SJCRH30 (cell line): ENCODE data around the gene UVRAG. TPM values are rescaled to one million over a fixed set of nuclear protein-coding genes. Genes with fewer than 3 reads are reported as not detected.
"Not testable (repeated sequence)": the region's sequence is repeated elsewhere in the genome, so short reads cannot be mapped to it uniquely, and the experiment has no call there.

Experiments
- DNase-seq, 2 experiments: peaks; one replicate each; pipeline ENCODE4 v3.0.0-alpha.2; 2015 to 2020
- H3K27ac ChIP-seq: fragments of 250-450 bp; sonication (Bioruptor Pico); 2 replicates; pipeline ENCODE4 v1.5.1; 2020; ENCODE audit warnings: mild to moderate bottlenecking, moderate library complexity
- H3K27me3 ChIP-seq: fragments of 250-450 bp; sonication (Bioruptor Pico); 2 replicates; pipeline ENCODE4 v1.5.1; 2020; ENCODE audit warnings: mild to moderate bottlenecking, moderate library complexity
- H3K36me3 ChIP-seq: fragments of 250-450 bp; sonication (Bioruptor Pico); 2 replicates; pipeline ENCODE4 v1.5.1; 2020; ENCODE audit warnings: mild to moderate bottlenecking, moderate library complexity
- H3K4me1 ChIP-seq: fragments of 250-450 bp; sonication (Bioruptor Pico); 2 replicates; pipeline ENCODE4 v1.5.1; 2020; ENCODE audit warnings: mild to moderate bottlenecking, moderate library complexity
- H3K4me3 ChIP-seq: fragments of 250-450 bp; sonication (Bioruptor Pico); 2 replicates; pipeline ENCODE4 v1.5.1; 2020; ENCODE audit warnings: mild to moderate bottlenecking, moderate library complexity
- H3K9me3 ChIP-seq: fragments of 250-450 bp; sonication (Bioruptor Pico); replicated peaks from 2 replicates; pipeline ENCODE4 v1.5.1; 2020; ENCODE audit warnings: mild to moderate bottlenecking, moderate library complexity
- total RNA-seq: library from RNA; depleted of rRNA; stranded (reverse); fragments of >200 nt; shearing (Covaris generic); gene quantifications from 2 replicates; pipeline ENCODE4 v1.2.3, GENCODE V29; 2014

The UVRAG gene
- total RNA-seq, 1 experiment from 2014 or later: 15.0 TPM

DNA sequence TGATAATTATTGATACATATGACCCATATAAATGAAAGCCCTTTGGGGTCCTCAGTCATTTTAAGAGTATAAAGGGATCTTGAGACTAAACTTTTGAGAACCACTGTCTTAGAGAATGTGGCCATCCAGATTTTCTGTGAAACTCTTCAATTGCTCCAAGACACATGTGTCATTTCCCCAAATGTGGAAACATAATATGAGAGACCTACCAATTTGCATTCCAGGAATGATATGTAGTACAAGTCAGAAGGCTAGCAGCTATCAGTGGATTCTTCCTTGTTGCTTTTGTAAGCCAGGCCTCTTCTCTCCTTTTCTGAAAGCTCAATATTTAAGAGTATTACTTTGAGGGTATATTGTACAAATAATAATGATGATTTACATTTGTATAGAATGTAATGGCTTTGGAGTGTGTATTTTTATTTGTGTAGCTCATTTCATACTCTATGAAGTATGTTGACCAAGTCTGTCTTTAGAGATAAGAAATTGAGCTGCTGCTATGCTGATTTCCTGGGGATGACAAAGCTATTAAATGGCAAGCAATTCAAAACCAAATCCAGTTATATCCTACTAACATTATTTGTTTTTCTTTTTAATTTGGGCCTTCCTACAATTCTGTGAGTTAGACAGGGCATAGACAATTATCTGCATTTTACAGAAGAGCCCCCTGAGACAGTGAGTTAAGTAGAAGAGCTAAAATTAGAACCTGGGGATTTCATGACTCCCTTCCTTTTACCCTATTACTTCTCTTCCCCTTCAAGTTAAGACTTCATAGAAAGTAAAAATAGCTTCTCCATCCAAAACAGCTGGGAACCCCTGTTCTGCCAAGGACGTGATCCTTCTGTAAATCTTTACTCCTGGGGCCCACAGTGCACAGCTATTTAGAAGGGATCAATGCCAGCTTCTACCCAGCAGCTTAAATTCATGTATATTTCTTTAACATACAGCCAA, 259.4 kb downstream of the UVRAG start:
- Histone ChIP-seq H3K27me3 (no peaks in the 10 kb centered on the region), H3K4me3 (no peak overlapping the region), H3K4me1 (peaks cover 4% of the 10 kb centered on the region), H3K36me3 (no peaks in the 10 kb centered on the region), H3K9me3 (no peaks in the 10 kb centered on the region), H3K27ac (no peak overlapping the region)
- DNase-seq: peak in 1 of 2 experiments; percentile 9

GRCh38 chr11:76075716-76076115, 260.7 kb downstream of the UVRAG start:
- no peak overlapping the region for H3K4me3 ChIP-seq
- DNase-seq: no peak
- H3K27me3 ChIP-seq: no peaks in the 10 kb centered on the region
- H3K4me1 ChIP-seq: peaks cover 4% of the 10 kb centered on the region
- no peaks in the 10 kb centered on the region for H3K36me3 ChIP-seq
- H3K9me3 ChIP-seq: no peaks in the 10 kb centered on the region
- H3K27ac ChIP-seq: no peak overlapping the region

GRCh38 chr11:76076253-76076652, 261.2 kb downstream of the UVRAG start:
- not testable (repeated sequence) for H3K36me3 ChIP-seq, H3K9me3 ChIP-seq, DNase-seq, H3K27ac ChIP-seq, H3K4me3 ChIP-seq, H3K4me1 ChIP-seq, H3K27me3 ChIP-seq

DNA sequence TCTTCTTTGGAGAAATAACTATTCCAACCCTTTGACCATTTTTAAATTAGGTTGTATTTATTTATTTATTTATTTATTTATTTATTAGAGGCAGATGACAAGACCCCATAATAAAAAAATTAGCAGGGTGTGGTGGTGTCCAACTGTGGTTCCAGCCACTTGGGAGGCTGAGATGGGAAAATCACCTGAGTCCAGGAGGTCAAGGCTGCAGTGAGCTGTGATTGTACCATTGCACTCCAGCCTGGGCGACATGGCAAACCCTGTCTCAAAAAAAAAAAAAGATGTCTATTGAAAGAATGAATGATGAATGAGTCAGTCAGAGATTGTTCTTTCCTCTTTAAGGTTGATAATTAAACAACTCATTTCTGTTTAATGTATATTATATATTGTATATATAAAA, 261.7 kb downstream of the UVRAG start:
- no peak for DNase-seq
- no peak overlapping the region for H3K27ac ChIP-seq
- H3K27me3 ChIP-seq: no peaks in the 10 kb centered on the region
- peaks cover 4% of the 10 kb centered on the region for H3K4me1 ChIP-seq
- H3K9me3 ChIP-seq: no peaks in the 10 kb centered on the region
- H3K36me3 ChIP-seq: no peaks in the 10 kb centered on the region
- no peak overlapping the region for H3K4me3 ChIP-seq

DNA sequence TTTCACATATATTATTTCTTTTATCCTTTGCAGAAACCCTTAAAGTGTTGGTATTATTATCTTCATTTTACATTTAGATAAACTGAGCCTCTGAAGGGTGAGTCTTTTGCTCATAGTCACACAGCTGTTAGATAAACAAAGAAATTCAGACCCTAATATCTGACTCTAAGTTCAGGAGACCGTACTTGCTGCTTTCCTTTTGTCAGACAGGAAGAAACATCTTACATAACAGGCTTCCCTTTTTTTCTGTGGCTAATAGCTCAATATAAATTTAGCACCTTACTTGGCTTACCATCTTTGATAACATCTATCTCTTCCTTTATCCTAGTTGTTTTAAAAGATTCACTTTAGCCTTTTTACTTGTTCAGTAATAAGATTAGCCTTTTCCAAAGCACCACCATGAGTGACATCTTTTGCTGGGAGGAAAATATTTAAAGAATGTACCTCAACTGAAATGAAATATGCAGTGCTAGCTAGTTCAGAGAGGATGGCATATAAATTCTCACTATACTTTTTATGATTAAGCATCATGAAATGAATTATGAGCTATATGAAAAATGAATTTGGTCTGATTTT, 262.7 kb downstream of the UVRAG start:
- no peaks in the 10 kb centered on the region for H3K27me3 ChIP-seq
- H3K9me3 ChIP-seq: no peaks in the 10 kb centered on the region
- DNase-seq: no peak
- no peaks in the 10 kb centered on the region for H3K36me3 ChIP-seq
- H3K27ac ChIP-seq: no peak overlapping the region
- peaks cover 4% of the 10 kb centered on the region for H3K4me1 ChIP-seq
- no peak overlapping the region for H3K4me3 ChIP-seq

- H3K36me3 ChIP-seq: not testable (repeated sequence)
- peaks cover 13% of the 10 kb centered on the region for H3K4me1 ChIP-seq
These were observed 266.1 kb downstream of the UVRAG start for GRCh38 chr11:76081084-76081483.

GRCh38 chr11:76083563-76084451, 268.8 kb downstream of the UVRAG start:
- peak in 1 of 2 experiments; percentile 6 for DNase-seq
- H3K36me3 ChIP-seq: no peaks in the 10 kb centered on the region

More at GRCh38 chr11:76081084-76081483, 266.1 kb downstream of the UVRAG start:
- not testable (repeated sequence) for H3K27me3 ChIP-seq, H3K9me3 ChIP-seq, H3K4me3 ChIP-seq, DNase-seq, H3K27ac ChIP-seq

GRCh38 chr11:76085270-76085669, 270.3 kb downstream of the UVRAG start:
- Histone ChIP-seq H3K36me3 (no peaks in the 10 kb centered on the region), H3K27ac (no peak overlapping the region), H3K4me1 (peaks cover 9% of the 10 kb centered on the region), H3K27me3 (no peaks in the 10 kb centered on the region), H3K4me3 (no peak overlapping the region), H3K9me3 (no peaks in the 10 kb centered on the region)
- no peak for DNase-seq

More at GRCh38 chr11:76083563-76084451, 268.8 kb downstream of the UVRAG start:
- no peaks in the 10 kb centered on the region for H3K9me3 ChIP-seq
- no peaks in the 10 kb centered on the region for H3K27me3 ChIP-seq
- no peak overlapping the region for H3K4me3 ChIP-seq
- no peak overlapping the region for H3K27ac ChIP-seq
- H3K4me1 ChIP-seq: peaks cover 9% of the 10 kb centered on the region

- H3K4me3 ChIP-seq: no peak overlapping the region
- H3K36me3 ChIP-seq: no peaks in the 10 kb centered on the region
- H3K4me1 ChIP-seq: peaks cover 9% of the 10 kb centered on the region
- no peak overlapping the region for H3K27ac ChIP-seq
- peaks cover 7% of the 10 kb centered on the region; the same call in 1 of the 2 replicates for H3K9me3 ChIP-seq
- DNase-seq: no peak
- H3K27me3 ChIP-seq: no peaks in the 10 kb centered on the region
These were observed 272.0 kb downstream of the UVRAG start for GRCh38 chr11:76086743-76087635.

- Histone ChIP-seq H3K27ac (no peak overlapping the region), H3K27me3 (no peaks in the 10 kb centered on the region), H3K9me3 (peaks cover 7% of the 10 kb centered on the region; the same call in 1 of the 2 replicates), H3K4me3 (no peak overlapping the region), H3K4me1 (peaks cover 9% of the 10 kb centered on the region), H3K36me3 (no peaks in the 10 kb centered on the region)
- DNase-seq: no peak
These were observed 272.7 kb downstream of the UVRAG start for GRCh38 chr11:76087749-76088148.

DNA sequence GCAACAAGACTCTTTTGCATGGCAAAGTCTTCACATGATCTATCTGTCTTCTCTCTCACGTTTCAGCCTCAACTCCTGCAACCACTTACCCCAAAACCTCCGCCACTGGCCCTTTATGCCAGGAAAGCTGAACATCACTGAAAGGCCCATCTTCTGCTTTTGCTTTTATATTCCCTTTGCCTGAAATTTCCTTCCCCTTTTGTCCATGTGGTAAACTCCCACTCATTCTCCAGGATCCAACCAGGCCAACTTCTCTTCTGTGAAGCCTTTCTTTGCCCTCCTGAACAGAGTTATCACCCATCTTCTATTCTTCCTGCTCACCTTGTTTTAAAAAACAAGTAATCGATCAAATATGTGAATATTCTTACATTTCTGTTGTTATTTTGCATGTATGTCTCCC, 273.5 kb downstream of the UVRAG start:
- H3K4me1 ChIP-seq: peaks cover 6% of the 10 kb centered on the region
- DNase-seq: no peak
- H3K27ac ChIP-seq: no peak overlapping the region
- no peaks in the 10 kb centered on the region for H3K27me3 ChIP-seq
- H3K36me3 ChIP-seq: no peaks in the 10 kb centered on the region
- H3K4me3 ChIP-seq: no peak overlapping the region
- H3K9me3 ChIP-seq: peaks cover 9% of the 10 kb centered on the region; the same call in 1 of the 2 replicates

GRCh38 chr11:76090174-76090573, 275.2 kb downstream of the UVRAG start:
- Histone ChIP-seq H3K4me1 (no peaks in the 10 kb centered on the region), H3K27me3 (no peaks in the 10 kb centered on the region), H3K4me3 (no peak overlapping the region), H3K27ac (no peak overlapping the region), H3K36me3 (no peaks in the 10 kb centered on the region), H3K9me3 (peaks cover 9% of the 10 kb centered on the region; the same call in 1 of the 2 replicates)
- no peak for DNase-seq

- H3K9me3 ChIP-seq: peaks cover 9% of the 10 kb centered on the region; the same call in 1 of the 2 replicates
- DNase-seq: no peak
- no peak overlapping the region for H3K4me3 ChIP-seq
- H3K27ac ChIP-seq: no peak overlapping the region
- no peaks in the 10 kb centered on the region for H3K27me3 ChIP-seq
- no peaks in the 10 kb centered on the region for H3K4me1 ChIP-seq
- no peaks in the 10 kb centered on the region for H3K36me3 ChIP-seq
These were observed 275.8 kb downstream of the UVRAG start for GRCh38 chr11:76090821-76091220.

- DNase-seq: no peak
- no peaks in the 10 kb centered on the region for H3K27me3 ChIP-seq
These were observed 279.7 kb downstream of the UVRAG start for GRCh38 chr11:76094740-76095139.

More at GRCh38 chr11:76094740-76095139, 279.7 kb downstream of the UVRAG start:
- no peaks in the 10 kb centered on the region for H3K36me3 ChIP-seq
- no peak overlapping the region for H3K4me3 ChIP-seq
- no peaks in the 10 kb centered on the region for H3K4me1 ChIP-seq
- peaks cover 9% of the 10 kb centered on the region; the same call in 1 of the 2 replicates for H3K9me3 ChIP-seq
- H3K27ac ChIP-seq: no peak overlapping the region
